Measurements from ENCODE around the gene MBD3.
A peak's percentile ranks its signal among the peaks of the same experiment; 100 is the strongest.

Gene MBD3

DNA sequence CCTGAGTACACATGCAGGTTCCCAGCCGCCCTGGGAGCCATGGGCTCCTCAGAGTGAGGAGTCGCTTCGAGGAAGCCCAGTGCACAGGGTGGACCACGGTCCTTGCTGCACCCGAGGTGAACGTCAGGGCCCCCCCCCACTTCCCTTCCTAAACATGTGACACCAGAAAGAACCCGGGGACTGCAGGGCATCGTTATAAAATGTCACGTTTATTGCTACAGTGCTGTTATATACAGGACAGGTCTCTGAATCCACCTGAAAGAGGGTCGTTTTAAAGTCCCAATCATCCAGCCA, 16.4 kb upstream of the MBD3 start:
- peaks cover 32 to 33% of the 10 kb centered on the region in 2 experiments for H3K4me1 ChIP-seq (ENCODE audit: control insufficient read depth in 1 of 2, insufficient read depth in 1 of 2, low read depth in 1 of 2, low read length in 1 of 2)
- H3K27me3 ChIP-seq, result peaks cover 26% of the 10 kb centered on the region
- no peak overlapping the region for H3K27ac ChIP-seq
- TF ChIP-seq, protein P1, sequence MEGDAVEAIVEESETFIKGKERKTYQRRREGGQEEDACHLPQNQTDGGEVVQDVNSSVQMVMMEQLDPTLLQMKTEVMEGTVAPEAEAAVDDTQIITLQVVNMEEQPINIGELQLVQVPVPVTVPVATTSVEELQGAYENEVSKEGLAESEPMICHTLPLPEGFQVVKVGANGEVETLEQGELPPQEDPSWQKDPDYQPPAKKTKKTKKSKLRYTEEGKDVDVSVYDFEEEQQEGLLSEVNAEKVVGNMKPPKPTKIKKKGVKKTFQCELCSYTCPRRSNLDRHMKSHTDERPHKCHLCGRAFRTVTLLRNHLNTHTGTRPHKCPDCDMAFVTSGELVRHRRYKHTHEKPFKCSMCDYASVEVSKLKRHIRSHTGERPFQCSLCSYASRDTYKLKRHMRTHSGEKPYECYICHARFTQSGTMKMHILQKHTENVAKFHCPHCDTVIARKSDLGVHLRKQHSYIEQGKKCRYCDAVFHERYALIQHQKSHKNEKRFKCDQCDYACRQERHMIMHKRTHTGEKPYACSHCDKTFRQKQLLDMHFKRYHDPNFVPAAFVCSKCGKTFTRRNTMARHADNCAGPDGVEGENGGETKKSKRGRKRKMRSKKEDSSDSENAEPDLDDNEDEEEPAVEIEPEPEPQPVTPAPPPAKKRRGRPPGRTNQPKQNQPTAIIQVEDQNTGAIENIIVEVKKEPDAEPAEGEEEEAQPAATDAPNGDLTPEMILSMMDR (IDR thresholded peaks at IDR 0.05), result no peak
- no peak overlapping the region for H3K4me3 ChIP-seq (ENCODE audit: low read depth in 1 of 2, low read length in 1 of 2)
- peaks cover 24% of the 10 kb centered on the region for H3K36me3 ChIP-seq
- no peaks in the 10 kb centered on the region for H3K9me3 ChIP-seq

DNA sequence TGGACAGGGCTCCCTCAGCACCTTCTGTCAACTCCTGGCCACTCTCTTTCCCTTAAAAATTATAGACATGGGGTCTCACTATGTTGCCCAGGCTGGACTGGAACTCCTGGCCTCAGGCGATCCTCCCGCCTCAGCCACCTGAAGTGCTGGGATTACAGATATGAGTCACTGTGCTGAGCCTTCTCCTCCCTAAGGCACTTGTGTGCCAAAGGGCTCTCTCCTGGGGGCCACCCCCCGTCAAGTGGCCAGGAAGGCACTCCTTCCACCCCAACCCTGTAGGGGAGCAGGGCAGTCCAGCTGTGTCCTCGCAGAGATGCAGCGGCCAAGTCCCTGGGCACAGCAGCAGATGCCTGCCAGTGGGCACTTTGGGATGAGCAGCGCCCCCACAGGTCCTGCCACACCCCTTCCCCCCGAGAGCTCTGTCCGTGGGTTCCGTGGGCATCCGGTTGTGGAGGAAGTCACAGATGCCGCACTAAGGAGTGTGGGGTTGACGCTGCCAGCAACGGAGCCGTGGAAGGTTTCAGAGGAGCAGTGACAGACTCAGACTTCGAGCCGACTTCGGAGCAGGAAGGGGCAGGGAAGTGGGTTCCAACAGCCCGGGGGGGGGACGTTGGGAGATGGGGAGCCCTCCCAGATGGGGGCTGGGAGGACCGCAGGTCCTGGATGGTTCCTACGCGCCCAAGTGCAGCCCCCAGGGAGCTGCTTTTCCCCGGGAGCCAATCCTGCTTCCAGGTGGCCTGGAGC, 15.9 kb upstream of the MBD3 start:
- Histone ChIP-seq H3K4me3 (ENCODE audit: low read depth in 1 of 2, low read length in 1 of 2) (no peak overlapping the region), H3K9me3 (no peaks in the 10 kb centered on the region), H3K27ac (no peak overlapping the region), H3K36me3 (peaks cover 19% of the 10 kb centered on the region), H3K4me1 (ENCODE audit: control insufficient read depth in 1 of 2, insufficient read depth in 1 of 2, low read depth in 1 of 2, low read length in 1 of 2) (peaks cover 37 to 38% of the 10 kb centered on the region in 2 experiments), H3K27me3 (peaks cover 26% of the 10 kb centered on the region)
- TF ChIP-seq, protein P1 (IDR thresholded peaks at IDR 0.05), result no peak

DNA sequence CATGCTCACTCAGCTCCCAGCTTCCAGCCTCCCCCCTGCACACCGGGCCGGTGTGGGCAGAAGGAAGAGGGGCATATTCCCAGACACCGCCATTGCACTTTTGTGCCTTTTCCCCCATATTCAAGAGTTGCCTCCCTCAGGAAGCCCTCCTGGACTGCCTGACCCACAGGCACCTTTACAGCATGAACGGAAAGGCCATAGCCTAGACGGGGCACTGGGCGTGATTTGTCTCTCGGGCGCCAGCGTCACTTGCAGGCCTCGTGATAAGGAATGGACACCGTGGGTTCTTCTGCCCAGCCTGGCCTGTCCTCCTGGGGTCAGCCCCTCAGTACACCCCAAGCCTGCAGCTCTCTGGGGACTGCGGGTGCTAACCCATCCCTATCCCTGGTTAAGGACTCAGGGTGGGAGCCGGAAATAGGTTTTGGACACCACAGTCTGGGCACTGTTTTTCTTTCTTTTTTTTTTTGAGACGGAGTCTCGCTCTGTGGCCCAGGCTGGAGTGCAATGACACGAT, 13.5 kb upstream of the MBD3 start:
- TF ChIP-seq, protein P1 (IDR thresholded peaks at IDR 0.05), result no peak
- Histone ChIP-seq H3K9me3 (no peaks in the 10 kb centered on the region), H3K36me3 (peaks cover 6% of the 10 kb centered on the region), H3K4me1 (ENCODE audit: control insufficient read depth in 1 of 2, insufficient read depth in 1 of 2, low read depth in 1 of 2, low read length in 1 of 2) (peaks cover 38 to 43% of the 10 kb centered on the region in 2 experiments), H3K27me3 (peaks cover 26% of the 10 kb centered on the region), H3K27ac (peak overlapping the region; percentile 90), H3K4me3 (ENCODE audit: low read depth in 1 of 2, low read length in 1 of 2) (peak overlapping the region; percentile 75 to 90)

DNA sequence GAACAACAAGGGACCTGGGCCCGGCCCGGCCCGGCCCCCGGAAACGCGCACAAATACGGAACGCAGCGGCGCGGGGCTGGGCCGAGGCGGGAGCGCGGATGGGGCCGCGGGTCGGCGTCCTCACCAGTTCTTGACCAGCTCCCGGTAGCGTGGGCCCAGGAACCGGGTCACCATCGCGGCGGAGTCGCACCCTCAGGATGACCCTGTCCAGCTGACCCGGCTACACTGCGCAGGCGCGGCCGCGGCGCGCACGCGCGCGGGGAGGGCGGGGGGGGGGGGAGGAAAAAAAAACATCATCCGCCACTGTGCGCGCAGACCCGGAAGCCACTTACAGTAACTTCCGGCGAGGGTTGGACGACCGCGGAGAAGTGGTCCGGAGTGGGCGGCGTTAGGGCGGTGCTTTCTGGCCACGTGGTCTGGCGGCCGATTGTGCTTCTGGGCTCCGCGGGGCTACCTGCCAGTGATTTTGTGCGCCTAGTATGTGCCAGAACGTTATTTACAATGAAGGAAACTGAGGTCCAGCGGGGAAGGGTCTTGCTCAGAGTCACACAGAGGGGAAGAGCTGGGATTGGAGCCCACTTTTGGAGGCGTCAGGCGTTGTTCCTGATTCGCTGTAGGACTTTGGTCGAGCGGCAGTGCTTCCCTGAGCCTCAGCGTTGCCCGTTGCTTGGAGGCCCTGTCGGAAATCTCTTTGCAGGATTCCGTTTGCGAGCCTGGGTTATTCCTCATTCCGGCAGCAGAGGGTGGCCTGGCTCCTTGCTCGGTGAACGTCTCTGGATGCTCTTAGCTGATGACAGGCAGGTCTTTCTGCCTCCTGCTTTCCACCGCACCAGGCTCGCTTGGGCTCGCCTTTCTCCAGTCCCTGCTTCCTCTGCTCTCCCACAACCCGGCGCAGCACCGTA, 12.8 kb upstream of the MBD3 start, which contains the start of gene UQCR11:
TSS of gene UQCR11 (minus strand) at position 227 of the 902 bp plus-strand sequence. CDS start at position 174, 53 bp downstream.
- H3K36me3 ChIP-seq, result peaks cover 6% of the 10 kb centered on the region
- peak within 1 kb of the TSS; percentile 75 to 90 for H3K4me3 ChIP-seq (ENCODE audit: low read depth in 1 of 2, low read length in 1 of 2)
- H3K9me3 ChIP-seq, result no peaks in the 10 kb centered on the region
- peaks cover 26% of the 10 kb centered on the region for H3K27me3 ChIP-seq
- TF ChIP-seq, protein P1 (IDR thresholded peaks at IDR 0.05), result peak; percentile 54
- H3K27ac ChIP-seq, result peak within 1 kb of the TSS; percentile 90
- peaks cover 38 to 43% of the 10 kb centered on the region in 2 experiments for H3K4me1 ChIP-seq (ENCODE audit: control insufficient read depth in 1 of 2, insufficient read depth in 1 of 2, low read depth in 1 of 2, low read length in 1 of 2)

DNA sequence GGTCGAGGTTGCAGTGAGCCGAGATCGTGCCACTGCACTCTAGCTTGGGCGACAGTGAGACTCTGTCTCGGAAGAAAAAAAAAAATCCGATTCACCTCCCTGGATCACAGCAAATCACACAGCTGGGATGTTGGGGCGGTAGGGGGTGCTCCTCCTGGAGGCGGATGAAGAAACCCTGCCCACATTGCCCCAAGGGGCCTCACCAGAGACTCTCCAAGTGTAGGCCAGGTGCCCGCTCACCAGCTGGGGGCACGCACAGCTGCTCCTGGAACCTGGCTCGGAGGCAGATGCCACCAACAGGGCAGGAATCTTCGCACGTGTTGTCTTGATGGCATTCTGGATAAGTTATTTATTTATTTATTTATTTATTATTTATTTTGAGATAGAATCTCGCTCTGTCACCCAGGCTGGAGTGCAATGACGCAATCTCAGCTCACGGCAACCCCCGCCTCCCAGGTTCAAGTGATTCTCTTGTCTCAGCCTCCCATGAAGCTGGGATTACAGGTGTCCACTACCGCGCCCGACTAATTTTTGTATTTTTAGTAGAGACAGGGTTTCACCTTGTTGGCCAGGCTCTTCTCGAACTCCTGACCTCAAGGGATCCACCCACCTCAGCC, 9.5 kb upstream of the MBD3 start:
- H3K9me3 ChIP-seq, result no peaks in the 10 kb centered on the region
- TF ChIP-seq, protein P1 (IDR thresholded peaks at IDR 0.05), result no peak
- H3K27me3 ChIP-seq, result no peaks in the 10 kb centered on the region
- peaks cover 33% of the 10 kb centered on the region for H3K36me3 ChIP-seq
- H3K4me3 ChIP-seq (ENCODE audit: low read depth in 1 of 2, low read length in 1 of 2), result no peak overlapping the region
- peaks cover 28 to 34% of the 10 kb centered on the region in 2 experiments for H3K4me1 ChIP-seq (ENCODE audit: control insufficient read depth in 1 of 2, insufficient read depth in 1 of 2, low read depth in 1 of 2, low read length in 1 of 2)
- no peak overlapping the region for H3K27ac ChIP-seq

Data from neutrophil (primary cell).